Vagina (tissue), 2 donors: ENCODE results near the gene ZNF423. TPM values are rescaled to one million over a fixed set of nuclear protein-coding genes. Genes with fewer than 3 reads are reported as not detected.

Experiments
- DNase-seq, 2 donors: peaks; one replicate each; pipeline ENCODE4 v3.0.0-alpha.2; 2017; ENCODE audit errors: extremely low spot score in 2 of 2
- H3K27ac ChIP-seq: fragments of 200-600 bp; sonication (generic); one replicate; pipeline ENCODE4 v1.5.1; 2019
- H3K27me3 ChIP-seq: fragments of 200-600 bp; sonication (generic); one replicate; pipeline ENCODE4 v1.5.1; 2019
- H3K36me3 ChIP-seq, 2 donors: fragments of 200-600 bp; sonication (generic); one replicate each; pipeline ENCODE4 v1.5.1; 2017 to 2019
- H3K4me1 ChIP-seq: fragments of 200-600 bp; sonication (generic); one replicate; pipeline ENCODE4 v1.5.1; 2019
- H3K4me3 ChIP-seq, 2 donors: fragments of 200-600 bp; sonication (generic); 1 replicate in 1 of 2; 2 replicates in 1 of 2; pipeline ENCODE4 v1.5.1; 2016 to 2019
- H3K9me3 ChIP-seq: fragments of 200-600 bp; sonication (generic); one replicate; pipeline ENCODE4 v1.5.1; 2019
- CTCF ChIP-seq, 3 experiments: fragments of 450-650 bp in 2 of 3; fragments of 200-600 bp in 1 of 3; sonication (generic) in 1 of 3; IDR thresholded peaks; one replicate each; pipeline ENCODE4 v1.5.1; 2017 to 2019; ENCODE audit warnings: antibody characterized with exemption in 3 of 3, mild to moderate bottlenecking in 2 of 3, moderate library complexity in 2 of 3
- POLR2A ChIP-seq, 2 donors: fragments of 450-650 bp; IDR thresholded peaks; one replicate each; pipeline ENCODE4 v1.6.1; 2017; ENCODE audit warnings: antibody characterized with exemption in 2 of 2, mild to moderate bottlenecking in 2 of 2, moderate library complexity in 2 of 2
- POLR2AphosphoS5 ChIP-seq, 2 donors: sonication (generic); formaldehyde crosslinking; IDR thresholded peaks; one replicate each; pipeline ENCODE4 v1.9.0; 2017; ENCODE audit warnings: antibody characterized with exemption in 2 of 2, mild to moderate bottlenecking in 2 of 2, low read depth in 1 of 2; ENCODE audit not compliant: insufficient read depth in 1 of 2
- intact Hi-C: fragments of 100-400 bp; cut with DNase I; formaldehyde crosslinking; loops from one replicate; pipeline ENCODE4 v1.15.1; 2023
- total RNA-seq: library from RNA; depleted of rRNA; stranded (reverse); fragments of >200 nt; gene quantifications from one replicate; pipeline ENCODE4 v1.2.3, GENCODE V29; 2016

Gene ZNF423
- total RNA-seq, 1 donor from 2014 or later: 10.3 TPM

DNA sequence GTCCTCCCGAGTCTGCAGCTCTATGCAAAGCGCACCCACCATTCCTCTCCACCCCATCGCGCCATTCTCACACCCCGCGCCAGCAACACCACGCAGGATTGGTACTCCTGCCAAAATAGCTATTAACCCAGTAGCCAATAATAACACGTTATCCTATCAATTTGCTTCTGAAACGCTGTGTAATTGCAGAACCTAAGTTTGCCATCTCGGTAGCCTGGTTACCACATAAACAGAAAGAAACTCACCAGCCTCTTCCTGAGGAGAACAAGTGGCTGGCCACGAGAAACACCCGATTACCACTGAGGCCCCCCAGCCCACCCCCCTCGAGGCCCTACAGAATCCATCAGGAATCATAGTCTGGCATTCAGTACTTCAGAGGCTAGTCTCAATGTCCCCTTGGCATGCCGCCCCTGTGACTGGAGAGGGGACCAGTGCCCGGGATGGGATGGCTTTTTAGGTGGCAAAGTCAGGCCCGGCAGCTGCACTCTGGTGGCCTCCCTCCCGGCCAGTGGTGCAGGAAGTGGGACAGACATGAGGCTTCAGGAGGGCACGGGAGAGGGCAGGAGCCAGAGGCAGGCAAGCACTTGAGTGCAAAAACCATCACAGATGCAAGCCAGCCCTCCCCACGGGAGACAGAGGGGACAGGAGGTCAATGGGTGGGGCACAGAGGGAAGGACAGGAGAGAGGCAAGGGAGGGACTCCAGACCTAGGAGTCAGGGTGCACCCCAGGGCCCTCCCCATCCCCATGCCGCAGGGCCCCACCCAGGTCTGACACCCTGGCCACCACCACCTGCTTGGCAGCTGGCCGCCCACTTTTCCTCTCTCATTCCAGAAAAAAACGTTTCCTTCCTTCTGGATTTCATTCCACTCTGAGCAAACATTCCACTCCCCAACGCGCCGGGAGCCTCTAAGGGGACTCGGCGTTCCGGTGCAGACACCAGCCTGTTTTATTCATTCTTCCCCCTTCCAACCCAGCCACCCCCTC lies 192.5 kb downstream of the ZNF423 start:
- Histone ChIP-seq H3K36me3 (no peaks in the 10 kb centered on the region), H3K27me3 (no peaks in the 10 kb centered on the region), H3K27ac (peak overlapping the region; percentile 81), H3K9me3 (no peaks in the 10 kb centered on the region), H3K4me1 (peaks cover 35% of the 10 kb centered on the region), H3K4me3 (peak overlapping the region; percentile 29 to 38)
- TF ChIP-seq POLR2A (IDR thresholded peaks at IDR 0.05) (no peak), POLR2AphosphoS5 (IDR thresholded peaks at IDR 0.05; ENCODE audit: insufficient read depth in 1 of 2, low read depth in 1 of 2) (no peak), CTCF (IDR thresholded peaks at IDR 0.05) (no peak)
- intact Hi-C loops: no loop called here
- no peak for DNase-seq

- no peak overlapping the region for H3K27ac ChIP-seq
Observed at GRCh38 chr16:49662569-49662968, 193.3 kb downstream of the ZNF423 start.

GRCh38 chr16:49661465-49662187 lies 194.3 kb downstream of the ZNF423 start:
- no peak for DNase-seq
- Histone ChIP-seq H3K4me3 (no peak overlapping the region), H3K36me3 (no peaks in the 10 kb centered on the region), H3K4me1 (peaks cover 35% of the 10 kb centered on the region), H3K27ac (no peak overlapping the region), H3K27me3 (no peaks in the 10 kb centered on the region), H3K9me3 (no peaks in the 10 kb centered on the region)
- intact Hi-C loops: no loop called here
- TF ChIP-seq POLR2A (IDR thresholded peaks at IDR 0.05): no peak
- no peak for TF ChIP-seq CTCF (IDR thresholded peaks at IDR 0.05)
- TF ChIP-seq POLR2AphosphoS5 (IDR thresholded peaks at IDR 0.05; ENCODE audit: insufficient read depth in 1 of 2, low read depth in 1 of 2): no peak

More at GRCh38 chr16:49662569-49662968, 193.3 kb downstream of the ZNF423 start:
- H3K27me3 ChIP-seq: no peaks in the 10 kb centered on the region
- H3K4me1 ChIP-seq: peaks cover 35% of the 10 kb centered on the region
- DNase-seq: no peak
- TF ChIP-seq POLR2A (IDR thresholded peaks at IDR 0.05) (no peak), CTCF (IDR thresholded peaks at IDR 0.05) (no peak), POLR2AphosphoS5 (IDR thresholded peaks at IDR 0.05; ENCODE audit: insufficient read depth in 1 of 2, low read depth in 1 of 2) (no peak)
- H3K4me3 ChIP-seq: peak overlapping the region in 1 of 2 donors; percentile 38
- H3K9me3 ChIP-seq: no peaks in the 10 kb centered on the region
- intact Hi-C loops: no loop called here
- H3K36me3 ChIP-seq: no peaks in the 10 kb centered on the region

DNA sequence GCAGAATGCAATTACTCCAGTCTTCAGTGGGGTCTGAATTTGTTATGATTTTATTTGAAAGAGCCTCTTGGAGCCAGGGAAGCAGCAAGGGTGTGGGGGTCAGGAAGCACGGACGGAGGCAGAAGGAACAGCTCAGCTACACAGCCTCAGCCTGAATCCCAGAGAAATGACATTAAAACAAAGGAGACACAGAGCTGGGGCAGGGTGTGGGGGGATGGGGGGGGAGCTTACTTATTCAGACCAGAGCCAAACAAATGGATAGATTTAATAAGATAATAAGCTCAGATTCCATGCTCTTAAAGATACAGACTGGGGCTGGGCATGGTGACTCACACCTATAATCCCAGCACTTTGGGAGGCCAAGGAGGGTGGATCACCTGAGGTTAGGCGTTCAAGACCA lies 195.3 kb downstream of the ZNF423 start:
- Histone ChIP-seq H3K27ac (no peak overlapping the region), H3K27me3 (no peaks in the 10 kb centered on the region), H3K4me1 (peaks cover 35% of the 10 kb centered on the region), H3K4me3 (no peak overlapping the region), H3K9me3 (no peaks in the 10 kb centered on the region), H3K36me3 (no peaks in the 10 kb centered on the region)
- intact Hi-C loops: no loop called here
- TF ChIP-seq CTCF (IDR thresholded peaks at IDR 0.05) (no peak), POLR2A (IDR thresholded peaks at IDR 0.05) (no peak), POLR2AphosphoS5 (IDR thresholded peaks at IDR 0.05; ENCODE audit: insufficient read depth in 1 of 2, low read depth in 1 of 2) (no peak)
- DNase-seq: no peak
